Measurements from ENCODE around the gene BTBD18.
A peak's percentile ranks its signal among the peaks of the same experiment; 100 is the strongest.
"Not testable (repeated sequence)": the region's sequence is repeated elsewhere in the genome, so short reads cannot be mapped to it uniquely, and the experiment has no call there.

The BTBD18 gene

DNA sequence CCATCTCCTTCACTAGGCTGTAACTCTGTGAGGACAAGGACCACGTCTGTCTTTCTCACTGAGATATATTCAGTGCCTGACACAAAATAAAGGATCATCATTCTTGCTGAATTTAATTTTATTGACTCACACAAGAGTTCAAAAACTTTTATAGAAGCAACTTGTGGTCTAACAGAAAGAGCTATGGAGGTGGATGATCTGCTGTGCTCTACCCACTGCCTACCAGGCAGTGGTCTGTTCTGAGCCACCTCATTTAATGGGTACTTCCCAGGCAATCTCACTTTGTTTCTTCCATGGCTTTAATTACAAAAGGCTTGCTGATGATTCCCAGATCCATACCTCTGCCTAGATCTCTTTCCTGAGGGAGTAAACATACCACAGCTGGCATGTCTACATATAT is 4.7 kb downstream of the BTBD18 start:
- in situ Hi-C loops (cut with HindIII; ENCODE audit: low pct_ligation_motif_present, low pct_unique_long_range_greater_than_20kb, low sequenced_read_pairs): no loop called here

DNA sequence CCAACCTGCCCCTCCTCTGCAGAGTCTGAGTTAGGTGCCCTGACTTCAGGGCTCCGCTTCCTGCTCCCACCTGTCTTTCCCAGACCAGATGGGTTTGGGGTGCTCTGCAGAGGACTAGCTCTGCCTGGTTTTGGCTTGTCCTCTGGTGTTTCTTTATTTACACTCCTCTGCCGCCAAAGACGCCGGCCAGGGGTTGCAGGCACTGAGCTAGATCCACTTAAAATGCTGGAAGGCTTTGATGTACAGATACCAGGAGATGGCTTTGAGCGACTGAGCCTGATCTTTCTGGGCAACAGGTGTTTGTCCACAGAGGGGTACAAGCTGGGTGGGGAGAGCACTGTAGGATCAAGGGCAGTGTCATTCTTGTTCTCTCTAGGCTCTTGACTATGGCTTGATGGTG is 6.4 kb downstream of the BTBD18 start:
- in situ Hi-C loops (cut with HindIII; ENCODE audit: low pct_ligation_motif_present, low pct_unique_long_range_greater_than_20kb, low sequenced_read_pairs): no loop called here
- DNase-seq: no peak

More for the DNA sequence above, 4.7 kb downstream of the BTBD18 start:
- no peak for DNase-seq

DNA sequence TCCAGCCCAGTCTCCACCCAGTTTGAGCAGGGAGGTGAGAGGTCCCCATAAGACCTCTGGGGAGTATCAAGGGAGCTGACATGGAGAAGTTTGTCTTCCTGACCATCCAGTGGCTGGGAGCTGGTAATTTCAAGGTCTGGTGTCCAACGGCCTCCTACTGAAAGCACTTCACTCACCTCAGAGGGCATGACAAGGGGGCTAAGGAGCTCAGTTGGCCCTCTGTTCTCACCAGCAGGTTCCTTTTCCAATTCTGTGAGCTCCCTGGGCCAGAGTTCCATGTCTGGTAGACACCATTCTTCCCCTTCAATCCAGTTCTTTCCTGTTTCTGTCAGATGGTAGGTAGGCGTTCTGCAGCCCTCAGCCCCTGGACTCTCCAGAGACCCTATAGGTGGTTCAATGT is 7.3 kb downstream of the BTBD18 start:
- DNase-seq: no peak
- in situ Hi-C loops (cut with HindIII; ENCODE audit: low pct_ligation_motif_present, low pct_unique_long_range_greater_than_20kb, low sequenced_read_pairs): no loop called here

DNA sequence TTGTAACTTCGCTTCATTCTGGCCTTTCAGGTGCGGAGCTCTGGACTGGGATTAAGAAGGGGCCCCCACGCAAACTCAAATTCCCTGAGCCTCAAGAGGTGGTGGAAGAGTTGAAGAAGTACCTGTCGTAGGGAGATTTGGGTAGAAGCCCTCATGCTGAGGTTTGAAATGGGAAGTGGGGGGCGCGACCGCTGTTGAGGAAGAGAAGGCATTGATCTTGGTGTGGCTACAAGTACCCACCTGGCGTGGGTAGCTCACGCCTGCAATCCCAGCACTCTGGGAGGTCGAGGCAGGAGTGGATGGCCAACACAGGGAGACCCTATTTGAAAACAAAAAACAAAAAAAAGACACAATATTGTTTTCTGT is 9.5 kb downstream of the BTBD18 start:
- DNase-seq: no peak
- in situ Hi-C loops (cut with HindIII; ENCODE audit: low pct_ligation_motif_present, low pct_unique_long_range_greater_than_20kb, low sequenced_read_pairs): no loop called here

DNA sequence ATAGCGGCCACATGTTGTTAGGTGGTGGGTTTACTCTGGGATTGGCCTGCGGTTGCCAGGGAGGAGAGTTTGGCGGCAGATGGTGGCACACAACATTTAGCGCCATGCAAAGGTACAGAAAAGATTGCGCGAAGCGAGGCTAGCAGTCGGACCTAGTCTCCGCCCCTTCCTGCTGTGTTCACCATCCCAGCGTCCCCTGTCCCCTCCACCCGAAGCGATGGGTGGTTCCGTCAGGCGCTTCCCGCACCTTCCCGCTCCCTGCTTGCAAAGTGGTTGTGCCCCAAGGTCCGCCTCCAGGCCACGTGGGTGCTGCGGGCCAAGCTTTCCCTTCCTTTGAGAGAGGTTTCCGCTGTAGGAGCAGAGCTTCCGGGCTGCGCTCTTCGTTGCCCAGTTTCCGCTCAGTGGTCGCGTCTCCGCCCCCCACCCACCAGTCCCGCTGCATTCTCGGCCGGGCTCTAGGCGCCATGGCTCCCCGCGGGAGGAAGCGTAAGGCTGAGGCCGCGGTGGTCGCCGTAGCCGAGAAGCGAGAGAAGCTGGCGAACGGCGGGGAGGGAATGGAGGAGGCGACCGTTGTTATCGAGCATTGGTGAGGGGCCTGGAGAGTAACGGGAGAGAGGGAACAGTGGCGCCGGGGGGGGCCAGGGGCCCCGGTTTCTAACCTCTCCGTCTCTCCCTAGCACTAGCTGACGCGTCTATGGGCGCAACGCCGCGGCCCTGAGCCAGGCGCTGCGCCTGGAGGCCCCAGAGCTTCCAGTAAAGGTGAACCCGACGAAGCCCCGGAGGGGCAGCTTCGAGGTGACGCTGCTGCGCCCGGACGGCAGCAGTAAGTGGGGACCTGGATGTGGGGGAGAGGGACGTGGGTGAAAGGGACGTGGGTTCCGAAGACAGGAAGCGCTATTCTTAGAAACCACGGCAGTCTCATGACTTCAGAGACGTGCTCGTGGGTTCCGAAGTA is 10.2 kb downstream of the BTBD18 start, which contains the start of gene SELENOH:
Gene SELENOH (plus strand): TSS at position 360 of the 955 bp plus-strand sequence. CDS start 105 bp downstream, at position 465.
- in situ Hi-C loops (cut with HindIII; ENCODE audit: low pct_ligation_motif_present, low pct_unique_long_range_greater_than_20kb, low sequenced_read_pairs): no loop called here
- DNase-seq: peak; percentile 96

DNA sequence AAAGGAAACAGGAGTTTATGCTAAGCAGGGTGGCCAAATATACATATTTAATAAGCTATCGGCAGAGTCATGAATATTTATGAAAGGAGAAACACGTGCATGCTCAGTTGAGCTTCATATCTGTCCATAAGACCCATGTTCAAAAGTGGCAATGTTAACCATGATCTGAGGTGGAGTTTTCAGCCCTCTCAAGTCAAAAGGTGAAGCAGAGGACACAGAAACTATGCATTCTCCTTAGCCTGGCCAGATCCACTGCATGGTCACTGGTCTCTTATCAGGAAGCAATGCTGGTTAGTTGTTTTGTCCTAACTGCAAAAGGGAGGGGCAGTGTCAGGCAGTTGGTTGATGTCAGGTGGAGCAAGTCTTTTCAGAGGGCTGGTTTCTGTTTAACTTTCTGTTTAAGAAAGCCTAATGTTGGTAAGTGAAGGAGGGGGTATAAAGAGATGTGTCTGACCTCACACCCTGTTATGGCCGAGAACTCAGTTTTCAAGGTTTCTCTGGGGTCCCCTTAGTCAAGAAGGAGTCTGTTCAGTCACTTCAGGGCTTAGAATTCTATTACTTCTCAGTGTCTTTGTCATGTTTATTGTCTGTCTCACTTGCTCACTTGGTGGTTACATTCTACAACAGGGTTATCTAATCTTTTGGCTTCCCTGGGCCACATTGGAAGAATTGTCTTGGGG is 15.9 kb downstream of the BTBD18 start:
- DNase-seq: no peak
- in situ Hi-C loops (cut with HindIII; ENCODE audit: low pct_ligation_motif_present, low pct_unique_long_range_greater_than_20kb, low sequenced_read_pairs): no loop called here

DNA sequence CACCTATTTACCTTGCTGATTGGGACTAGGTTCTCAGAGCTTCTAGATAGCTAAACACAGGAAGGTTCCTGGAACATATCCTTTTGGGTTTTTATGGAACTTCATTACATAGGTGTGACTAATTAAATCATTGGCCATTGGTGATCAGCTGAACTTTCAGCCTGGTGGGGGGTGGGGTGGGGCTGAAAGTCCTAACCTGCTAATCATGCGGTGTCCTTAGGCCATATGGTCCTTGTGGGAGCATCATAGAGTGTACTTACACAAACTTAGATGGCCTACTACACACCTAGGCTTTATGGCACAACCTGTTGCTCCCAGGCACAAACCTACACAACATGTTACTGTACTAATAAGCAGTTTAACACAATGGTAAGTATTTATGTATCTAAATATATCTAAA is 19.0 kb downstream of the BTBD18 start:
- DNase-seq: no peak
- in situ Hi-C loops (cut with HindIII; ENCODE audit: low pct_ligation_motif_present, low pct_unique_long_range_greater_than_20kb, low sequenced_read_pairs): no loop called here

DNA sequence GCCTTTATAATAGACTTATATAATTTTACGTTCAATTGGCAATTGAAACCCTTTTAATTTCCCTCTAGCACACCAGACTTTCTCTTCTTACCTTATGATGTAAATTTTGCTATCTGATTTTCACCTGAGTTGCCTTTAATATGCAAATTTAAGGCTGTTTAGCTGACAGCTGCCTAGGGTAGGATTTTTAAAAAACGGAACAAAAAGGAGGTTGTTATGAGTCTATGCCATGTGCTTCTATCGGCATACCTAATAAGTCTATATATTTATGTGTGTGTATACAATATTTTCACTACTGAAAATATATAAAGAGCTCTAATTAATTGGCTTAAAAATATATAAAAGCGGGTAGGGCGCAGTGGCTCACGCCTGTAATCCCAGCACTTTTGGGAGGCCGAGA is 22.1 kb downstream of the BTBD18 start:
- DNase-seq: no peak
- in situ Hi-C loops (cut with HindIII; ENCODE audit: low pct_ligation_motif_present, low pct_unique_long_range_greater_than_20kb, low sequenced_read_pairs): no loop called here

DNA sequence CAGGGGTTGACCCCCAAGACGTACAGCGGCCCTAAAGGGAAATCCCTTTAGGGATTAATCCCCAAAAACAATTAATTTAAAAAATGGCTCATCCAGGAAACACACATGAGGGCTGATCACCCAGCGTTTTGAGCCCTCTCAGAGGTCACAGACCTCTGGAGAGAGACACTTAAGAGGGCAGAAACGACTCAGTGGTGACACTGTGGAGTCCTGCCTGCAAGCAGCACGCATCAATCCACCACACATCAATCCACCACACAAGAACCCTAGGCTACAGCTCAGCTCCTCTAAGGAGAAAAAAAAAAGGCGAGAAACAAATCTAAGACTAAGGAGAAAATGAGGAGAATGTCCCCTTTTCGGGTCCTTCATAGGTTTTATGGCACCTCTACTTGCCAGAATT is 22.8 kb downstream of the BTBD18 start:
- in situ Hi-C loops (cut with HindIII; ENCODE audit: low pct_ligation_motif_present, low pct_unique_long_range_greater_than_20kb, low sequenced_read_pairs): no loop called here
- no peak for DNase-seq

DNA sequence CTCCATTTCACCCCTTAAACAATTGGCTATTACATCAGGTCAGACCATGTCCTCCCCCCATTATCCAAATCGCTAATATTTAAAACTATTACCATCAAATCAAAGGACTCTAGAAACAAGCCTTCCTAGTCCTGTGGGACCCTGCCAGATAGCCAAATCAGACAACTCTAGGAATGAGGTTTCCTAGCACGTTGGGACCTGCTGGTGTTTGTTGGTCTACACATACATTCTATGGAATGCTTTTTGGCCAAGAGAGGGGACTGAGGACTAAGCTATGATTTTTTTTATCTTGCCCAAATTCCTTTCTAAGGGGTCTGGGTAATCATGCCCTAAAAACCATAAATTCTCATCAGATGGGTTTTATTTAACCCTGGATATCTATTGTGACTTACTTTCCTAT is 24.4 kb downstream of the BTBD18 start:
- in situ Hi-C loops (cut with HindIII; ENCODE audit: low pct_ligation_motif_present, low pct_unique_long_range_greater_than_20kb, low sequenced_read_pairs): no loop called here
- no peak for DNase-seq

DNA sequence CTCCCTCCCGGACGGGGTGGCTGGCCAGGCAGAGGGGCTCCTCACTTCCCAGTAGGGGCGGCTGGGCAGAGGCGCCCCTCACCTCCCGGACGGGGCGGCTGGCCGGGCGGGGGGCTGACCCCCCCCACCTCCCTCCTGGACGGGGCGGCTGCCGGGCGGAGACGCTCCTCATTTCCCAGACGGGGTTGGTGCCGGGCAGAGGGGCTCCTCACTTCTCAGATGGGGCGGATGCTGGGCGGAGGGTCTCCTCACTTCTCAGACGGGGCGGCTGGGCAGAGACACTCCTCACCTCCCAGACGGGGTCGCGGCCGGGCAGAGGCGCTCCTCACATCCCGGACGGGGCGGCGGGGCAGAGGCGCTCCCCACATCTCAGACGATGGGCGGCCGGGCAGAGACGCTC is 34.9 kb downstream of the BTBD18 start:
- DNase-seq; in situ Hi-C loops (cut with HindIII; ENCODE audit: low pct_ligation_motif_present, low pct_unique_long_range_greater_than_20kb, low sequenced_read_pairs): not testable (repeated sequence)

DNA sequence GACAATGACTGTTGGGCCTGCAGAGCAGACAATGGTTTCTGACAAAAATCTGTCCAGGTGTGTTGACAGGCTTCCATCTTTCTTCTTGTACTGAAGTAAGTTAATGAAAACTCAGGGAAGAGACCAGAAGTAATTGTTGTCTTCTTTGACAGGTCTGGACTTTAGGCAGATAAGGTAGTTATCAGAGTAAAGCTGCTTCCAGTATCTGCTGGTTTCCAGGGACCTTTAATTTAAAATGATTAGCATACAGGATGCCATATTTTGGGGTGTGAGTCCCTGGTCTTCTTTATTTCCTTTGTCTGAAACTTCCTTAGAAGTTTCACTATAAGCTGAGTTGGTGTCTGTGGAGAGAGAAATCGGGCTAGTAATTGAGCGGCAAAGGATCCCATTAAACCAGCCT is 37.8 kb downstream of the BTBD18 start:
- DNase-seq: no peak
- in situ Hi-C loops (cut with HindIII; ENCODE audit: low pct_ligation_motif_present, low pct_unique_long_range_greater_than_20kb, low sequenced_read_pairs): no loop called here

DNA sequence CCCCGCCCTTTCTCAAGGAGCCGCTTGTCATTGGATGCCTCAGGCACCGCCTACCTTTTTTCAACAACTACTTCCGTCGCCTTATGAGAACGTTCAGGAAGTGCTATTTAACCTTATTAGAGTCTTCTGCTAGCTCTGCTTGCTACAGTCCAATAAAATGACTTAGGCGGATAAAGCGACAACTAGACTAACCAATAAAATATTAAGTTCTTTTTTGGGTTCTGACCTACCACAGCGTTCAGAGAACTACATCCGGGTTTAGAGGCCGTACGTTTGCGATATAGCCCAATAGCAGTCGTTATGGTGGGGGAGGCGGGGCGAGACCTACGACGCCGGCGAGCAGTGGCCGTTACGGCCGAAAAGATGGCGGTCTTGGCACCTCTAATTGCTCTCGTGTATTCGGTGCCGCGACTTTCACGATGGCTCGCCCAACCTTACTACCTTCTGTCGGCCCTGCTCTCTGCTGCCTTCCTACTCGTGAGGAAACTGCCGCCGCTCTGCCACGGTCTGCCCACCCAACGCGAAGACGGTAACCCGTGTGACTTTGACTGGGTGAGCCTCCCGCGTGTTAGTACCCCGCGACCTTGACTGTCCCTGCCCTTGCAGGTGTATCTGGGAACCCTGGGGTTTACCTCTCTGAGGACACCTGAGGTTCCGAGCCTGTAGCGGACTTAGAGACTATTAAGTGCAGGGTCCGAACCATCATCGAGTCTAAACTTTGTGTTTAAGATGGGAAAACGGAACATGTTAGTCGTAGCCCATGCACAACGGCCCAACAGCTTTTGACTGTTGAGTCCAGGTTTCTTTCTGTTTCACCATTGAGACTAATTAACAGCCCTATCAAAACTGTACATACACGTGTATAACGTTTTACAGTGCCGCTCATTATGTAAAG is 39.1 kb downstream of the BTBD18 start, which contains the start of gene TMX2:
Gene TMX2 (plus strand): TSS at position 338 of the 895 bp plus-strand sequence. CDS start 26 bp downstream, at position 364.
- in situ Hi-C loops (cut with HindIII; ENCODE audit: low pct_ligation_motif_present, low pct_unique_long_range_greater_than_20kb, low sequenced_read_pairs): no loop called here
- DNase-seq: peak; percentile 97

DNA sequence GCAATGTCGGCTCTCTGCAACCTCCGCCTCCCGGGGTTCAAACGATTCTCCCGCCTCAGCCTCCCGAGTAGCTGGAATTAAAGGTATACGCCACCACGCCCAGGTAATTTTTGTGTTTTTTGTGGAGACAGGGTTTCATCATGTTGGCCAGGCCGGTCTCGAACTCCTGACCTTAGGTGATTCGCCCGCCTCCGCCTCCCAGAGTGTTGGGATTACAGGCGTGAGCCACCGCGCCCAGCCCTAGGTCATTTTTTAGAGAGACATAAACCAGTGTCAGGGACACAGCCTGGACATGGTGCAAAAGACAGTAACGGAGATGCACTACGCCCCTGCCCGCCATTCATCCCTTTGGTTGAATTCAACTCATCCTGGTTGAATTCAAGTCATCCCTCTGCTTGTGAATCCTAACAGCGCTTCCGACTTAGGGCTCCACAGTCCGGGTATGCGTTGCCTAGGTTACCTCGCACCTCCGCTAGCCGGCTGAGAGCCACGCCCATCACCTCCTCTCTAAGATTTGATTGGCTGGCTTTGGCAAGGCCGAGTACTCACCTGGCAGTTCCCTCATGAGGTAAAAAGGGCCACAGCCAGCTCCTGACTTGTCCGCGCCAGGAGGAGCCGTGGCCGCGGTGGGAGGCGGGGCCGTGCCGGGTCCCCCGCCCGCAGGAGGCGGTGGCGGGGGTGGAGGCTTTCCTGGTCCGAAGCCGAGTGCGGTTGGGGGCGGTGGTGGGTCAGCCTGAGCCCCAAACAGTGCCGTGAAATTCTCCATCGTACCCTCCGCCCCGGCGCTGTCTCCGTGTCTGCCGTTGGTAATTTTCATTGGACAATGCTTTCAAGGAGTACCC is 40.0 kb downstream of the BTBD18 start, which contains the start of gene MED19:
Gene MED19 (minus strand): TSS at position 802 of the 842 bp plus-strand sequence. CDS start 36 bp downstream, at position 766.
- DNase-seq: peak; percentile 87
- in situ Hi-C loops (cut with HindIII; ENCODE audit: low pct_ligation_motif_present, low pct_unique_long_range_greater_than_20kb, low sequenced_read_pairs): no loop called here

DNA sequence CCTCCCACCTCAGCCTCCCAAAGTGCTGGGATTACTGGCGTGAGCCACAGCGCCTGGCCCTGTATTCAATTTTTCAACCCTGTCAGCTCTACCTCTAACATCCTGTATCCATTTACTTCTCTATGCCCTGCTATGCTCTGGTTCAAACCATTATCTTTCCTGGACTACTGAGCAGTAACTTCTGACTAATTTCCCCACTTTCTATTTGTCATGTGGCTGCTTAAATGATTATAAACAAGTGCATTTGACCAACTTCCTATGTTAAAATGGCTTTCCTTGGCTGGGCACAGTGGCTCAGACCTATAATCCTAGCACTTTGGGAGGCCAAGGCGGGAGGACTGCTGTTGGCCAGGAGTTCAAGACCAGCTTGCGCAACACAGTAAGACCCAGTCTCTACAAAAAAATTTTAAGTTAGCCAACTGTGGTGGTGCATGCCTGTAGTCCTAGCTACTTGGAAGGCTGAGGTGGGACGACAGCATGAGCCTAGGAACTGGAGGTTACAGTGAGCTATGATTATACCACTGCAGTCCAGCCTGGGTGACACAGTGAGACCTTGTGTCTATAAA is 41.7 kb downstream of the BTBD18 start:
- in situ Hi-C loops (cut with HindIII; ENCODE audit: low pct_ligation_motif_present, low pct_unique_long_range_greater_than_20kb, low sequenced_read_pairs): no loop called here
- DNase-seq: no peak

DNA sequence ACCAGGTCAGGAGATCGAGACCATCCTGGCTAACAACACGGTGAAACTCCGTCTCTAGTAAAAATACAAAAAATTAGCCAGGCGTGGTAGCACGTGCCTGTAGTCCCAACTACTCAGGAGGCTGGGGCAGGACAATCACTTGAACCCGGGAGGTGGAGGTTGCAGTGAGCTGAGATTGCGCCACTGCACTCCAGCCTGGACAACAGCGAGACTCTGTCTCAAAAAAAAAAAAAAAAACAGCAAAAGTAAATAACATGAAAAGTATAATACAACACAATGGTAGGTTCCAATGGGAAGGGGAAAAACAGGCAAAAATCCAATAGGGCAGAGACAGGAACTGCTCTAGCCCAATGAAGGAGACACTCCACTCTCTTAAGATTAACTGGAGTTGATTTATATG is 46.2 kb downstream of the BTBD18 start:
- in situ Hi-C loops (cut with HindIII; ENCODE audit: low pct_ligation_motif_present, low pct_unique_long_range_greater_than_20kb, low sequenced_read_pairs); DNase-seq: not testable (repeated sequence)

DNA sequence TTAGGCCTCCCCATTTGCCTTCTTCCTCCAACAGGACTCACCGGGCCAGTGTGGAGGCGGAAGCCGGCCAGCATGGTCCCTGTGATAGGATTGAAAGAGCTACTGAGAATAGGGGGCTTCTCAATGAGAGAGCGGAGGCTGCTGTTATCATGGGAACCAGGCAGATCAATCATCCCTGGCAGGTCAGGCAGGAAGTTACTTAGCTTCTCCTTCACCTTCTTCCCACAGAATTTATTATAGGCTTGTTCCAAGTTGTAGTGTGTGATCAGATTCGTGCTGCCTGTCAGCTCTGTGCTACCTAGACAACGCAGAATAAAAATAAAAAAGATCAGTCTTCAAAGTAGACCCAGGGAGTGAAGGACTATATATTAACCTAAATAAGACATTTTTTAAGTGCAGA is 46.7 kb downstream of the BTBD18 start:
- in situ Hi-C loops (cut with HindIII; ENCODE audit: low pct_ligation_motif_present, low pct_unique_long_range_greater_than_20kb, low sequenced_read_pairs): no loop called here
- DNase-seq: no peak
